OCI-LY1 (cell line): ENCODE measurements around the gene IL20RA.

Source experiments
- H2AFZ ChIP-seq: fragments of 200-600 bp; sonication (generic), shearing (Covaris generic); 2 replicates; pipeline ENCODE4 v1.6.0; 2014; ENCODE audit warnings: antibody characterized with exemption, mild to moderate bottlenecking, low read length
- H3F3A ChIP-seq: fragments of 200-600 bp; sonication (generic), shearing (Covaris generic); 2 replicates; pipeline ENCODE4 v1.6.0; 2014; ENCODE audit warnings: mild to moderate bottlenecking, antibody characterized with exemption, low read length, moderate library complexity; ENCODE audit not compliant: insufficient read depth
- H3K27ac ChIP-seq: fragments of 200-600 bp; sonication (generic); 2 replicates; pipeline ENCODE4 v1.5.1; 2014; ENCODE audit warnings: low read length, mixed run types, mild to moderate bottlenecking, low read depth; ENCODE audit not compliant: poor library complexity, severe bottlenecking
- H3K27me3 ChIP-seq: fragments of 200-600 bp; sonication (generic); 2 replicates; pipeline ENCODE4 v1.6.0; 2014; ENCODE audit warnings: antibody characterized with exemption, mild to moderate bottlenecking, low read length, moderate library complexity; ENCODE audit not compliant: insufficient read depth
- H3K36me3 ChIP-seq: fragments of 200-600 bp; sonication (generic); 2 replicates; pipeline ENCODE4 v1.6.1; 2014; ENCODE audit warnings: mild to moderate bottlenecking, antibody characterized with exemption, low read length, moderate library complexity, mixed read lengths; ENCODE audit not compliant: insufficient read depth
- H3K4me1 ChIP-seq: fragments of 200-600 bp; sonication (generic); 2 replicates; pipeline ENCODE4 v1.5.1; 2014; ENCODE audit warnings: mild to moderate bottlenecking, low read length, moderate library complexity; ENCODE audit not compliant: insufficient read depth, severe bottlenecking
- H3K4me2 ChIP-seq: fragments of 200-600 bp; sonication (generic), shearing (Covaris generic); 2 replicates; pipeline ENCODE4 v1.6.1; 2014; ENCODE audit warnings: low read length
- H3K4me3 ChIP-seq: fragments of 200-600 bp; sonication (generic); 2 replicates; pipeline ENCODE4 v1.5.1; 2014; ENCODE audit warnings: low read length, low read depth, mild to moderate bottlenecking, mixed read lengths; ENCODE audit not compliant: poor library complexity, severe bottlenecking
- H3K79me2 ChIP-seq: fragments of 200-600 bp; shearing (Covaris generic); 2 replicates; pipeline ENCODE4 v1.6.1; 2016; ENCODE audit warnings: mixed run types, low read length, mixed read lengths; ENCODE audit not compliant: insufficient read depth
- H3K9ac ChIP-seq: fragments of 200-600 bp; sonication (generic), shearing (Covaris generic); 2 replicates; pipeline ENCODE4 v1.6.1; 2014; ENCODE audit warnings: mild to moderate bottlenecking, low read length, mixed read lengths
- H3K9me2 ChIP-seq: fragments of 200-600 bp; sonication (generic), shearing (Covaris generic); 2 replicates; pipeline ENCODE4 v1.6.1; 2014; ENCODE audit warnings: low read depth, mild to moderate bottlenecking, low read length, mixed read lengths
- H3K9me3 ChIP-seq: fragments of 200-600 bp; shearing (Covaris generic); 2 replicates; pipeline ENCODE4 v1.6.1; 2014; ENCODE audit warnings: low read length, mixed read lengths
- H4K20me1 ChIP-seq: fragments of 200-600 bp; sonication (generic), shearing (Covaris generic); 2 replicates; pipeline ENCODE4 v1.6.0; 2016; ENCODE audit warnings: mild to moderate bottlenecking, low read length; ENCODE audit not compliant: insufficient read depth
- EZH2 ChIP-seq: fragments of 200-600 bp; sonication (generic), shearing (Covaris generic); IDR thresholded peaks from 2 replicates; pipeline ENCODE4 v1.8.0; 2017; ENCODE audit warnings: borderline replicate concordance, mixed run types, mild to moderate bottlenecking, antibody characterized with exemption, low read length, moderate library complexity, mixed read lengths
- TF ChIP-seq, protein P1 (sequence below): fragments of 200-600 bp; sonication (generic), shearing (Covaris generic); IDR thresholded peaks from 2 replicates; pipeline ENCODE4 v1.5.1; 2017; ENCODE audit warnings: mild to moderate bottlenecking, antibody characterized with exemption, low read length, moderate library complexity, mixed read lengths

Gene IL20RA

DNA sequence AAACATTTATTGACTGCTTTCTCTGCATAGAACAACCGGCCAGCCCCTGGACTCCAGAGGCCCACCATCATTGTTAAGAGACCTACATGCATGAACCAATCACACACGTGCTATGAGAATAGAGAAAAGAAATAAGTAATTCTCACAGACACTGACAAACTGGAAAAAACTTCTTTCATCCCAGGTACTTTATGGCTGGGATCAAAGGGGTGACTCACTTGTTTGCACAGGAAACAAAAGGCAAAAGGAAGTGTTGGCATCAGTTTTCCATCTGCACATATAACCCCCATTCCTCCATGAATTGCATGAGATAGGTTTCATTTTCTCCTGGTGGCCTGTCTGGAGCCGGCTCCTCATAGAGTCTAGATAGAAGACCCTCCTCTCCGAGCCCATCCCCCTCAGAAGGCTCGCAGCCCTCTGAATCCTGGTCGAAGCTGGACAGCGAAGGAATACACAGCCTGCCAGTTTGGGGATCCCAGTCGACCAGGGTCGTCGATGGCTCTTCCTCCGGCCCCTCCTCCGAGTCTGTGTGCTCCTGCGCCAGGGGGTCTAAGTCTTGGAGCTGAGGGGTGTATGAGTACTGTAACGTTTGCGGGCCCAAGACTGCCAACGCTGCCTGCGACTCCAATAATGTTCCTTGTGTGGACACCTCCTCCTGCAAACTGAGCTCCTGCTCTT, 43.3 kb downstream of the IL20RA start:
- Histone ChIP-seq H3K27me3 (no peaks in the 10 kb centered on the region), H3K9me2 (no peaks in the 10 kb centered on the region), H3F3A (no peaks in the 10 kb centered on the region), H3K4me1 (no peaks in the 10 kb centered on the region), H3K36me3 (no peaks in the 10 kb centered on the region), H3K79me2 (no peaks in the 10 kb centered on the region), H3K9ac (no peak overlapping the region), H3K4me2 (no peak overlapping the region), H4K20me1 (no peaks in the 10 kb centered on the region), H3K27ac (no peak overlapping the region), H3K9me3 (no peaks in the 10 kb centered on the region), H2AFZ (no peak overlapping the region), H3K4me3 (no peak overlapping the region)
- TF ChIP-seq EZH2, result no peak
- TF ChIP-seq, protein P1, sequence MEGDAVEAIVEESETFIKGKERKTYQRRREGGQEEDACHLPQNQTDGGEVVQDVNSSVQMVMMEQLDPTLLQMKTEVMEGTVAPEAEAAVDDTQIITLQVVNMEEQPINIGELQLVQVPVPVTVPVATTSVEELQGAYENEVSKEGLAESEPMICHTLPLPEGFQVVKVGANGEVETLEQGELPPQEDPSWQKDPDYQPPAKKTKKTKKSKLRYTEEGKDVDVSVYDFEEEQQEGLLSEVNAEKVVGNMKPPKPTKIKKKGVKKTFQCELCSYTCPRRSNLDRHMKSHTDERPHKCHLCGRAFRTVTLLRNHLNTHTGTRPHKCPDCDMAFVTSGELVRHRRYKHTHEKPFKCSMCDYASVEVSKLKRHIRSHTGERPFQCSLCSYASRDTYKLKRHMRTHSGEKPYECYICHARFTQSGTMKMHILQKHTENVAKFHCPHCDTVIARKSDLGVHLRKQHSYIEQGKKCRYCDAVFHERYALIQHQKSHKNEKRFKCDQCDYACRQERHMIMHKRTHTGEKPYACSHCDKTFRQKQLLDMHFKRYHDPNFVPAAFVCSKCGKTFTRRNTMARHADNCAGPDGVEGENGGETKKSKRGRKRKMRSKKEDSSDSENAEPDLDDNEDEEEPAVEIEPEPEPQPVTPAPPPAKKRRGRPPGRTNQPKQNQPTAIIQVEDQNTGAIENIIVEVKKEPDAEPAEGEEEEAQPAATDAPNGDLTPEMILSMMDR, result no peak

DNA sequence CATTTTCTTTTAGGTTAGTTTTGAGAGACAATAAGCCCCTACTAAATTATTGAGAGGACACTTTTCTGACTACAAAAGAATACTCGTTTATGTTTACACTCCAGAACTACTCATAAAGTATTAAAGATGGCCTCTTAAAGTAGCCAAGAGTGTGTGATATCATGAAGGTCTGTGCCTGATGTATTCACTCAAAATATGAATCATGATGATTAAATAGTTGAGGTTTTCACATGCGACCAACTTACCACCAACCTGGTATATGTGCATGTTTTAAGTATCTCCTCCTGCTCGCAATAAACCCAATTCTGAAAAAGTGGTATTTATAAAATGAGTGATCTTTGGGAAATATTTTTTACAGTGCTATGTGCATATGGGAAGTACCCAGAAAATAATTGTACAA, 43.9 kb downstream of the IL20RA start:
- no peaks in the 10 kb centered on the region for H3K9me2 ChIP-seq
- no peaks in the 10 kb centered on the region for H3K36me3 ChIP-seq
- H4K20me1 ChIP-seq, result no peaks in the 10 kb centered on the region
- no peaks in the 10 kb centered on the region for H3K4me1 ChIP-seq
- H3K9me3 ChIP-seq, result no peaks in the 10 kb centered on the region
- H3K4me2 ChIP-seq, result no peak overlapping the region
- H3K4me3 ChIP-seq, result no peak overlapping the region
- TF ChIP-seq, protein P1, result no peak
- TF ChIP-seq EZH2, result no peak
- H3K27ac ChIP-seq, result no peak overlapping the region
- no peaks in the 10 kb centered on the region for H3K27me3 ChIP-seq
- H3F3A ChIP-seq, result no peaks in the 10 kb centered on the region
- no peak overlapping the region for H2AFZ ChIP-seq
- no peak overlapping the region for H3K9ac ChIP-seq
- no peaks in the 10 kb centered on the region for H3K79me2 ChIP-seq

DNA sequence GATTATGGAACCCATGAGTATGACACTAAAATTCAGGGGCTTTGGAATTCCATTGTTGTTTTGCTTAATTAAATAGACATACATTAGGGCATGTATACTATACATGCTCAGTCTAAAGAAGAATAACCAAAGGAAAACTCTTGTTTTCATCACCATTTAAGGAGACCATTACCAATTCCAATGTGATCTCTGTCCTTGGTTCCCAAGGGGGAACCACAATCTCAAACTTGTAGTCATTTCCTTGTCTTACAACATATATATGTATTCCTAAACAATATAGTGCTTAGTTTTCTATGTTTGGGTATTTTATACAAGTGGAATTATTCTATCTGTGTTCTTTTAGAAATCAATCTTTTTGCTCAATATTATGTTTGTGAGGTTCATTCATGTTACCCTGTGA, 49.2 kb downstream of the IL20RA start:
- no peak for TF ChIP-seq EZH2
- TF ChIP-seq, protein P1, result no peak
- H4K20me1 ChIP-seq, result no peaks in the 10 kb centered on the region
- H3K4me1 ChIP-seq, result no peaks in the 10 kb centered on the region
- no peaks in the 10 kb centered on the region for H3K27me3 ChIP-seq
- no peak overlapping the region for H3K4me3 ChIP-seq
- H3K36me3 ChIP-seq, result no peaks in the 10 kb centered on the region
- no peaks in the 10 kb centered on the region for H3K79me2 ChIP-seq
- no peaks in the 10 kb centered on the region for H3K9me3 ChIP-seq
- no peak overlapping the region for H3K27ac ChIP-seq
- no peak overlapping the region for H2AFZ ChIP-seq
- no peaks in the 10 kb centered on the region for H3K9me2 ChIP-seq
- H3F3A ChIP-seq, result no peaks in the 10 kb centered on the region
- no peak overlapping the region for H3K4me2 ChIP-seq
- no peak overlapping the region for H3K9ac ChIP-seq
